ENCODE data around the gene TM4SF4. TPM values are rescaled to one million over a fixed set of nuclear protein-coding genes. Genes with fewer than 3 reads are reported as not detected.

Gene TM4SF4
- total RNA-seq, 1 donor from 2014 or later, result not detected

DNA sequence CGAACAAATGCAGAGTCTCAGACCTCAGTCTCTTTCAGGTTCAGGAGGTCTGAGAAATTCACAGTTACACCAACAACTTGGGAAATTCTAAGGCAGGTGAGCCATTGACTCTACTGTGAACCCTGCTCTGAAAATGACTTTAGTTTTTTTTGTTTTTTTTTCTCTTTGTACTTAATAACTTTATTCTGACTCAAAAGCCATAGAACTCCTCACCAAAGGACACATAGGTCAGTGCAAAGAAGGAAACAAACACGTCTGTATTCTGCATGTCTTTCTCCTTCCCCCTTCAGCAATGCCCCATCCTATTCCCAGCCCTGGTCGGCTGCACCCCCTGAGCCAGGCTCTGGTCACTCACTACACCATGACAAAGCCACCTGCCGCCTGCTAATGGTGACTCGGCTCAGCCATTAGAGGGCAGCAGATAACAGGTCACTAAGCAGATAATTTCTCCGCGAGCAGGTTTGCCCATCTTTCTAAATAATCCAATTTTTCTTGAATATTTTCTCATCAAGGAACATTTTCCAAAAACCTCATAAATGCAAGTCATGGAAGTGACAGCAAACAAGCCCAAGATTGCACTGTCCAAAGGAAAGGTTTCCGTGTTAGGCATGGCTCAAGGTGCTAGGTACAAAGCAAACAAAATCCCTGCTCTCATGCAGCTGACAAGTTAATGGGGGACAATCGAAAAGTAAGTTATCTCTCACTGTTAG is 37.7 kb downstream of the TM4SF4 start:
- TF ChIP-seq, protein P1, sequence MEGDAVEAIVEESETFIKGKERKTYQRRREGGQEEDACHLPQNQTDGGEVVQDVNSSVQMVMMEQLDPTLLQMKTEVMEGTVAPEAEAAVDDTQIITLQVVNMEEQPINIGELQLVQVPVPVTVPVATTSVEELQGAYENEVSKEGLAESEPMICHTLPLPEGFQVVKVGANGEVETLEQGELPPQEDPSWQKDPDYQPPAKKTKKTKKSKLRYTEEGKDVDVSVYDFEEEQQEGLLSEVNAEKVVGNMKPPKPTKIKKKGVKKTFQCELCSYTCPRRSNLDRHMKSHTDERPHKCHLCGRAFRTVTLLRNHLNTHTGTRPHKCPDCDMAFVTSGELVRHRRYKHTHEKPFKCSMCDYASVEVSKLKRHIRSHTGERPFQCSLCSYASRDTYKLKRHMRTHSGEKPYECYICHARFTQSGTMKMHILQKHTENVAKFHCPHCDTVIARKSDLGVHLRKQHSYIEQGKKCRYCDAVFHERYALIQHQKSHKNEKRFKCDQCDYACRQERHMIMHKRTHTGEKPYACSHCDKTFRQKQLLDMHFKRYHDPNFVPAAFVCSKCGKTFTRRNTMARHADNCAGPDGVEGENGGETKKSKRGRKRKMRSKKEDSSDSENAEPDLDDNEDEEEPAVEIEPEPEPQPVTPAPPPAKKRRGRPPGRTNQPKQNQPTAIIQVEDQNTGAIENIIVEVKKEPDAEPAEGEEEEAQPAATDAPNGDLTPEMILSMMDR (IDR thresholded peaks at IDR 0.05; ENCODE audit: insufficient read depth, low read length, poor library complexity, severe bottlenecking), result peak; percentile 81

DNA sequence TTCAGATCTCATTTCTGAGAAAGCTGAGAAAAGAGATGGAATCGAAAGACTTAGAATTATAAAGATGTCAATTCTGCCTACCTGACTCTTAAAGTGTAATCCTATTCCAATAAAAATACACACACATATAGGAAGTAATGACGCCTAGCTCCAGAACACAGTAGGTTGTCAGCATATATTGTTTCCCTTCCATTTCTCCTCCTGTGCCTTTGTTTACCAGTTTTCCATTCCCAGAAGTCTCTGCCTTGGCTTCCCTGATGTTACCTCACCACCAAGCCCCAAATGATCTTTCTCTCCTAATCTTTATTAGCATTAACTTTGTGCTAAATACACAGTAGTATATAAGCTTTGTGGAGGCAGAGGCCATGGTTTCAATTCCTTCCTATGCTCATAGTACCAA is 40.0 kb downstream of the TM4SF4 start:
- TF ChIP-seq, protein P1 (IDR thresholded peaks at IDR 0.05; ENCODE audit: insufficient read depth, low read length, poor library complexity, severe bottlenecking), result no peak
- no peaks in the 10 kb centered on the region for H3K27me3 ChIP-seq (ENCODE audit: control insufficient read depth, insufficient read depth, low read length)
- H3K4me3 ChIP-seq (ENCODE audit: low read depth, low read length), result no peak overlapping the region
- DNase-seq (ENCODE audit: low read depth), result no peak
- H3K36me3 ChIP-seq (ENCODE audit: control insufficient read depth, insufficient read depth, low read length), result peaks cover 2% of the 10 kb centered on the region

More for the DNA sequence above, 37.7 kb downstream of the TM4SF4 start:
- Histone ChIP-seq H3K36me3 (ENCODE audit: control insufficient read depth, insufficient read depth, low read length) (no peaks in the 10 kb centered on the region), H3K27me3 (ENCODE audit: control insufficient read depth, insufficient read depth, low read length) (no peaks in the 10 kb centered on the region), H3K4me3 (ENCODE audit: low read depth, low read length) (no peak overlapping the region)
- DNase-seq (ENCODE audit: low read depth), result no peak

DNA sequence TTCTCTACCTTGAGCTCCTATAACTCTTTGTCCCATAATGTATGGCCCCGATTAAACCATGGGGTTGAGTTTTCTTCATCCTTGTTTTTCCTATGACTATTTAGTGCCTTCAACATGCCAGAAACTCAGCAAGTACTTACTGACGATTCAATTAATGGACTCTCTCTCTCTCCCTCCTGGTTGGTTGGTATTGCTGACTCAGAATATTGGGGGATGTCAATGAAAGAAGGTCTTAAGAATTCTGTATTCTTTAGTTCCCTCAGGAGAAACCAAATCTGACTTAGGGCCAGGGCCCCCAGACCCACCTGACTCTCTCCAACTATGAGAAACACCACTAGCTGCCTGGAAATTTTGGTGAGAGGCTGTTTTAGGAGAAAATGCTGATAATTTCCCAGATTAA is 40.8 kb downstream of the TM4SF4 start:
- no peak overlapping the region for H3K4me3 ChIP-seq (ENCODE audit: low read depth, low read length)
- H3K36me3 ChIP-seq (ENCODE audit: control insufficient read depth, insufficient read depth, low read length), result peaks cover 2% of the 10 kb centered on the region
- TF ChIP-seq, protein P1 (IDR thresholded peaks at IDR 0.05; ENCODE audit: insufficient read depth, low read length, poor library complexity, severe bottlenecking), result no peak
- DNase-seq (ENCODE audit: low read depth), result no peak
- no peaks in the 10 kb centered on the region for H3K27me3 ChIP-seq (ENCODE audit: control insufficient read depth, insufficient read depth, low read length)

DNA sequence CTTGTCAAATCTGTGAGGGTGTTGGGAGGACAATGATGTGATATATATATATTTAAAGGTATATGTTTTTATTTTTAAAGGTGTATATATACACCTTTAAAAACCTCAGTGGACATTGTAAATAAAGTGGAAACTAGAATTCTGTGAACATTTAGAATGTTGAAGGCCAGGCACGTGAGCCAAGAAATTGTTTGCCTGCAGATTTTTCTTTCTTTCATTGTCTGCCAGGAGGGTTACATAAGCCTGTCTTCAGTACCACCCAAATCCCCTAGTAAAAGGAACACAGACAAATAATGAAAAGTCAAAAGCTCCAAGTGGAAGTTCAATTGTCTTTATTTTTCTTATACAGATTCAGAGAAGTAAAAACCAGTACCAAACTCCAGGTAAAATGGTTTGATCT is 42.4 kb downstream of the TM4SF4 start:
- Histone ChIP-seq H3K27me3 (ENCODE audit: control insufficient read depth, insufficient read depth, low read length) (no peaks in the 10 kb centered on the region), H3K4me3 (ENCODE audit: low read depth, low read length) (no peak overlapping the region), H3K36me3 (ENCODE audit: control insufficient read depth, insufficient read depth, low read length) (peaks cover 2% of the 10 kb centered on the region)
- TF ChIP-seq, protein P1 (IDR thresholded peaks at IDR 0.05; ENCODE audit: insufficient read depth, low read length, poor library complexity, severe bottlenecking), result no peak
- DNase-seq (ENCODE audit: low read depth), result no peak

DNA sequence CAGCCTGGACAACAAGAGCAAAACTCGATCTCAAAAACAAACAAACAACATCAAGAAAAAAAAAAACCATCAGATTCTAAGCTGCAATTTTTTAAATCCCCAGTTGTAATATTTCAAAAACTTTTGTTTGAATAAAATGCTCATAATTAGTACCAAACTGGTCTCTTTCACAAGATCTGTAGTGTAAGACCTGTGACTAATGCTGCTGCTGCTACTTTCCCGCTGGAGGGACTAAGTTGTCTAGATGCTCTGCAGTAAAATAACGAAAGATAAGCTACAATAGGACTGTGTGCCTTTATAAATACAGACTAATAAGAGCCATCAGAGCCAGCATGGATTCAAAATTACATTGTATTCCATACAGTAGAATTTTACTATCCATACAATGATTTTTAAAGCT is 45.4 kb downstream of the TM4SF4 start:
- TF ChIP-seq, protein P1 (IDR thresholded peaks at IDR 0.05; ENCODE audit: insufficient read depth, low read length, poor library complexity, severe bottlenecking), result no peak
- no peak overlapping the region for H3K4me3 ChIP-seq (ENCODE audit: low read depth, low read length)
- DNase-seq (ENCODE audit: low read depth), result no peak
- no peaks in the 10 kb centered on the region for H3K27me3 ChIP-seq (ENCODE audit: control insufficient read depth, insufficient read depth, low read length)
- peaks cover 2% of the 10 kb centered on the region for H3K36me3 ChIP-seq (ENCODE audit: control insufficient read depth, insufficient read depth, low read length)
